Measurements from ENCODE around the gene DNAH7.
"Not testable (repeated sequence)": the region's sequence is repeated elsewhere in the genome, so short reads cannot be mapped to it uniquely, and the experiment has no call there.

The DNAH7 gene

GRCh38 chr2:195695002-195695631 is 373.5 kb downstream of the DNAH7 start:
- no peak for TF ChIP-seq CTCF (IDR thresholded peaks at IDR 0.05; ENCODE audit: borderline replicate concordance, control extremely low read depth, extremely low read depth, insufficient read depth, missing control alignments)
- in situ Hi-C loops (cut with MboI; ENCODE audit: low sequenced_read_pairs, unreplicated experiment): no loop called here
- no peak for DNase-seq (ENCODE audit: low spot score)

- no peak for DNase-seq (ENCODE audit: low spot score)
- no peak for TF ChIP-seq CTCF (IDR thresholded peaks at IDR 0.05; ENCODE audit: borderline replicate concordance, control extremely low read depth, extremely low read depth, insufficient read depth, missing control alignments)
- in situ Hi-C loops (cut with MboI; ENCODE audit: low sequenced_read_pairs, unreplicated experiment): no loop called here
These were observed 374.1 kb downstream of the DNAH7 start for GRCh38 chr2:195694553-195694952.

- DNase-seq (ENCODE audit: low spot score); in situ Hi-C loops (cut with MboI; ENCODE audit: low sequenced_read_pairs, unreplicated experiment): not testable (repeated sequence)
These were observed 376.1 kb downstream of the DNAH7 start for GRCh38 chr2:195692531-195692930.
